ENCODE results near the gene ABHD2. TPM values are rescaled to one million over a fixed set of nuclear protein-coding genes. Genes with fewer than 3 reads are reported as not detected.

Gene ABHD2
- total RNA-seq, 2 donors from 2014 or later: 50.8 to 136 TPM

DNA sequence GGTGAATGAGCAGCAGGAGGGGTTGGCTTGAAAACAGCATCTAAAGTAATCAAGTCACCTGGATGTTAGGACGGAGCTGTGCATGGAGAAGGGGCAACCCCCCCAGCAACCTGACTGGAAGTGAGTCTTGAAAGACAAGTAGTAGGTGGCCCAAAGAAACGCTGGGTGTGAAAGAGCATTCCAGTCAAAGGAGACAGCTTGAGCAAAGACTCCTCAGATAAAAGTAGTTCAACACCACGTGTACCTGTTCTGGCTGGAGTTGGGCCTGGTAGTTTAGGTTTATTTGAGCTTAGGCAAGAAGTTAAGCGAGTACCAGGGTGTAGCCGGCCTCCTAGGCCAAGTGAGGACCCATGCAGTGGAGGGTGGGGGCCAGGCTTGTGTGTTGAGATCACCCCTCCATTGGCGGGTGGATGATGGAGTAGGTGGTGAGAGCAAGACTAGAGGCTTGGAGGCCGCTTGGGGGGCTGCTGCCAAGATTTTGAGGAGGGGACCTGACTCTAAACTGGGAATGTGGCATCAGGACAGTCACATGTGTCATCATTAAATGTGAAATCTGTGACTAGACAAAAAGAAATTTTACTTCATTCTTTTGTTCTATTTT, 61.3 kb downstream of the ABHD2 start:
- Histone ChIP-seq H3K4me3 (no peak overlapping the region), H3K4me1 (peaks cover 27% of the 10 kb centered on the region), H3K27me3 (no peaks in the 10 kb centered on the region), H3K27ac (peak overlapping the region; percentile 33 to 79 (median 64)), H3K36me3 (replicated peaks in 1 of 2; ENCODE audit: insufficient read depth in 1 of 2, low read depth in 2 of 2) (peaks cover 10 to 18% of the 10 kb centered on the region in 2 donors), H3K9me3 (no peaks in the 10 kb centered on the region)
- ATAC-seq (peak; percentile 8), DNase-seq (no peak)
- WGBS, 2 donors: 60 to 61% methylated on average over 7 of the region's 7 CpGs
- TF ChIP-seq CTCF (IDR thresholded peaks at IDR 0.05): no peak
- no peak for TF ChIP-seq POLR2A (IDR thresholded peaks at IDR 0.05)
- intact Hi-C loops (cut with DNase I): no loop called here

DNA sequence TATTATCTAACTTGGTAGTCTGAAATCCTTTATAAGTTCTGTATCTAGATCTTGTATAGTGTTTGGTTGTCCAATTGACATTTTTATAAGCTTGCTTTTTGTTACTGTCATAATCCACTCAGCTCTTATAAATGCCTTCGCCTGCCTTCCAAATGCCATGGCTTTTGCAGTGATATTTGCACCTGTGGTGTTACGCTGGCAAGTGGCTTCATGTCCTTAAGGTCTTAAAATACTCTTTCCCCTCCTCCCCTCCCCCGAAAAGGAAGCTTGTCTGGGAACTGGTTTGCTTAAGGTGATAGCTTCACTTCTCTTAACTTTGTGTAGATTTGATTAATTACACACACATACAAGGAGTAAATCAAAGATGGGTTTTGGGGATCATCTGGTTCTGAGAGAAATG, 62.0 kb downstream of the ABHD2 start:
- intact Hi-C loops (cut with DNase I): no loop called here
- TF ChIP-seq POLR2A (IDR thresholded peaks at IDR 0.05) (no peak), CTCF (IDR thresholded peaks at IDR 0.05) (no peak)
- peak; percentile 10 for ATAC-seq
- H3K36me3 ChIP-seq (replicated peaks in 1 of 2; ENCODE audit: insufficient read depth in 1 of 2, low read depth in 2 of 2): peaks cover 10 to 19% of the 10 kb centered on the region in 2 donors
- DNase-seq: no peak
- no peak overlapping the region for H3K4me3 ChIP-seq
- 33 to 35% methylated on average over 3 of the region's 3 CpGs for WGBS, 2 donors
- H3K27ac ChIP-seq: peak overlapping the region; percentile 62 to 79 (median 68)
- no peaks in the 10 kb centered on the region for H3K9me3 ChIP-seq
- no peaks in the 10 kb centered on the region for H3K27me3 ChIP-seq
- H3K4me1 ChIP-seq: peaks cover 23% of the 10 kb centered on the region

DNA sequence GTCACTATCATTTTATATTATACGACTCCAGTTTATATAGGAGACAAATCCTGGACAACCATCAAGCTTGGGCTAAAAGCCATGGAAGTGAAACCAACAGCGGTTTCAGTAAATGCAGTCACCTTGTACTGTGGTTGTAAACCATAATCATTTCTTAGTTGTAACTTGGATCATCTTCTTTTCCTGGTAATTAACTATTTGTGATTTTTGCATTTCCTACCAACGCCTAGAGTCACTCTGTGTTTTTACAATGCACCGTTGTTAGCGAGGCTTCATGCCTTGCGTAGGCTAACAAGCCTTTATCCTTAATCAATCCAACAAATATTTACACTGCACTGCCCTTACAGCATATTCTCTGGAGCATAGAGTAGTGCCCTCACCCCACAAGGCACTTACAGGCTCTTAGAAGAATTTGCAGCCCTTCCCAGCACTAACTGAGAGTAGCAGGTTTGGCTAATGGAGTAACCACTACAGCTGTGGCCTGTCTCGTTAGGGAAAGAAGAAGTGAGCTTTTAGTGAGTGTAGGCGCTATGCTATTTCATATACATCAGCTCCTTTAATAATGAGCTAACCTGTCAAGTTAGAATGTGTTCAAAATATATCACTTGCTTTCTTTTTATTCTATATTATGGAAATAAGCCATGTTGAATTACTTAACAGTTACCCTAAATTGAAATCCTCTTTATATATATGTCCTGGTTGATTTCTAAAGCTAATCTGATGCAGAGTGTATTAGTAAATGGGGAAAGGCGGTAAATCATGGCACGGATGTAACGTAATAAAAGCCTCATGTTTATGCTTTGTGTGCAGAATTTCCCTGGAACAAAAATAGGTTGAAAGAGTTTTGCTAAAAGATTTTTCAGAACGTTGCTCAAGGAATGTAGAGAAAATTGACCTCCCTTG, 62.8 kb downstream of the ABHD2 start:
- Histone ChIP-seq H3K9me3 (no peaks in the 10 kb centered on the region), H3K4me3 (no peak overlapping the region), H3K27ac (peak overlapping the region; percentile 62 to 79 (median 68)), H3K36me3 (replicated peaks in 1 of 2; ENCODE audit: insufficient read depth in 1 of 2, low read depth in 2 of 2) (peaks cover 10 to 19% of the 10 kb centered on the region in 2 donors), H3K27me3 (no peaks in the 10 kb centered on the region), H3K4me1 (peaks cover 23% of the 10 kb centered on the region)
- ATAC-seq (peak; percentile 92), DNase-seq (peak; percentile 41 to 75 (median 62))
- intact Hi-C loops (cut with DNase I): no loop called here
- 44 to 54% methylated on average over 12 of the region's 12 CpGs for WGBS, 2 donors
- TF ChIP-seq CTCF (IDR thresholded peaks at IDR 0.05) (no peak), POLR2A (IDR thresholded peaks at IDR 0.05) (no peak)

DNA sequence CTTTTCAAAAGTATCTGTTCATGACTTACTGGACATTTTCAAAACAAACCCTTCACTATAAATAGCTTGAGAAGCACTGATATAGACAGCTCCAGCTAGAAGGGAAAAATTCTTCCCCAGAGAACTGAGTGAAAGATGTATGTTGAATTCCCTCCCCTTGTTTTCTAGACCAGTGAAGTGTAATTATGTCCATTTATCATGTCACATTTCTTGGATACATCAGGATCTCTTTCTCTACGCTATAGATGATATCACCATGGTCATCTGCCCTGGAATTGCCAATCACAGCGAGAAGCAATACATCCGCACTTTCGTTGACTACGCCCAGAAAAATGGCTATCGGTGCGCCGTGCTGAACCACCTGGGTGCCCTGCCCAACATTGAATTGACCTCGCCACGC, 66.9 kb downstream of the ABHD2 start:
- TF ChIP-seq CTCF (IDR thresholded peaks at IDR 0.05) (no peak), POLR2A (IDR thresholded peaks at IDR 0.05) (no peak)

More for the DNA sequence above, 66.9 kb downstream of the ABHD2 start:
- Histone ChIP-seq H3K4me3 (no peak overlapping the region), H3K27me3 (no peaks in the 10 kb centered on the region), H3K36me3 (replicated peaks in 1 of 2; ENCODE audit: insufficient read depth in 1 of 2, low read depth in 2 of 2) (peaks cover 10 to 26% of the 10 kb centered on the region in 2 donors), H3K27ac (no peak overlapping the region), H3K4me1 (peaks cover 14% of the 10 kb centered on the region), H3K9me3 (no peaks in the 10 kb centered on the region)
- no peak for DNase-seq
- intact Hi-C loops (cut with DNase I): loop anchor here (5.0 kb wide), 1 partner anchor 88 kb away; no protein-coding TSS in a partner anchor
- no peak for ATAC-seq
- 95 to 97% methylated on average over 10 of the region's 10 CpGs for WGBS, 2 donors
